Progenitor cell of endocrine pancreas (in vitro differentiated cells): Measurements from ENCODE around the gene FAM181A. TPM values are rescaled to one million over a fixed set of nuclear protein-coding genes. Genes with fewer than 3 reads are reported as not detected.

Source experiments
- DNase-seq: peaks from one replicate; pipeline ENCODE4 v3.0.0; 2021; ENCODE audit warnings: low spot score; ENCODE audit not compliant: unreplicated experiment
- H3K27ac Mint-ChIP-seq: 2 replicates; pipeline ENCODE4 v1.8.0; 2021; ENCODE audit warnings: mild to moderate bottlenecking, moderate library complexity, mixed read lengths
- H3K27me3 Mint-ChIP-seq: 2 replicates; pipeline ENCODE4 v1.8.0; 2021; ENCODE audit warnings: mixed read lengths
- H3K36me3 Mint-ChIP-seq: 2 replicates; pipeline ENCODE4 v1.8.0; 2022; ENCODE audit warnings: mixed read lengths; ENCODE audit not compliant: insufficient read depth
- H3K4me1 Mint-ChIP-seq: 2 replicates; pipeline ENCODE4 v1.8.0; 2021; ENCODE audit warnings: low read depth, mixed read lengths
- H3K4me3 Mint-ChIP-seq: 2 replicates; pipeline ENCODE4 v1.8.0; 2021; ENCODE audit warnings: low read depth, mild to moderate bottlenecking, moderate library complexity, mixed read lengths
- H3K9me3 Mint-ChIP-seq: 2 replicates; pipeline ENCODE4 v1.8.0; 2021; ENCODE audit warnings: low read depth, mixed read lengths
- total RNA-seq: library from RNA; stranded (reverse); gene quantifications from 2 replicates; pipeline ENCODE4 v1.2.1, GENCODE V29; 2021
- TF ChIP-seq, protein P1 (sequence below): fragments of 200-600 bp; sonication (generic); IDR thresholded peaks from one replicate; pipeline ENCODE4 v1.5.0; 2021; ENCODE audit warnings: antibody characterized with exemption, mild to moderate bottlenecking; ENCODE audit not compliant: unreplicated experiment

The FAM181A gene
- total RNA-seq, 1 donor from 2014 or later = not detected

DNA sequence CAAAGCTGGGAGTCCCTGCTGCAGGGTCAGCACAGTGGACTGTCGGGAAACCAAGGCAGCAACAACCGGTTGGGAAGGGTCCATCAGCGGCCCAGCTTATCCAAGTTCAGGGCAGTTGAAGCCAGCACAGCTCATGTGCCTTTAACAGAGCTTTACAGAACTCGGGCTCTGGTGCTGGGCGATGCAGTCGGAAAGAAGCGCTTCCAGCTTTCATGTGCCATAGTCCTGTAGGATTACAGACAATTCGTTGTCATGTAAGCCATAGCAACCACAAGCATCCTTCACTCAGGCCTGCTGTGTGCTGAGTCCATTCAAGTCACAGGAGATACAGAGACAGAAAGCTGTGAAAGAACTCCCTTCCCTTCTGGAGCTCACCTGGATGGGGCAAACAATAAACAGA is 3.5 kb upstream of the FAM181A start:
- no peaks in the 10 kb centered on the region for H3K36me3 Mint-ChIP-seq
- no peak for DNase-seq
- H3K4me3 Mint-ChIP-seq = no peak overlapping the region
- H3K4me1 Mint-ChIP-seq = peaks cover 2% of the 10 kb centered on the region
- peaks cover 5% of the 10 kb centered on the region for H3K9me3 Mint-ChIP-seq
- H3K27me3 Mint-ChIP-seq = peaks cover 2% of the 10 kb centered on the region
- TF ChIP-seq, protein P1, sequence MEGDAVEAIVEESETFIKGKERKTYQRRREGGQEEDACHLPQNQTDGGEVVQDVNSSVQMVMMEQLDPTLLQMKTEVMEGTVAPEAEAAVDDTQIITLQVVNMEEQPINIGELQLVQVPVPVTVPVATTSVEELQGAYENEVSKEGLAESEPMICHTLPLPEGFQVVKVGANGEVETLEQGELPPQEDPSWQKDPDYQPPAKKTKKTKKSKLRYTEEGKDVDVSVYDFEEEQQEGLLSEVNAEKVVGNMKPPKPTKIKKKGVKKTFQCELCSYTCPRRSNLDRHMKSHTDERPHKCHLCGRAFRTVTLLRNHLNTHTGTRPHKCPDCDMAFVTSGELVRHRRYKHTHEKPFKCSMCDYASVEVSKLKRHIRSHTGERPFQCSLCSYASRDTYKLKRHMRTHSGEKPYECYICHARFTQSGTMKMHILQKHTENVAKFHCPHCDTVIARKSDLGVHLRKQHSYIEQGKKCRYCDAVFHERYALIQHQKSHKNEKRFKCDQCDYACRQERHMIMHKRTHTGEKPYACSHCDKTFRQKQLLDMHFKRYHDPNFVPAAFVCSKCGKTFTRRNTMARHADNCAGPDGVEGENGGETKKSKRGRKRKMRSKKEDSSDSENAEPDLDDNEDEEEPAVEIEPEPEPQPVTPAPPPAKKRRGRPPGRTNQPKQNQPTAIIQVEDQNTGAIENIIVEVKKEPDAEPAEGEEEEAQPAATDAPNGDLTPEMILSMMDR = no peak
- H3K27ac Mint-ChIP-seq = no peak overlapping the region

DNA sequence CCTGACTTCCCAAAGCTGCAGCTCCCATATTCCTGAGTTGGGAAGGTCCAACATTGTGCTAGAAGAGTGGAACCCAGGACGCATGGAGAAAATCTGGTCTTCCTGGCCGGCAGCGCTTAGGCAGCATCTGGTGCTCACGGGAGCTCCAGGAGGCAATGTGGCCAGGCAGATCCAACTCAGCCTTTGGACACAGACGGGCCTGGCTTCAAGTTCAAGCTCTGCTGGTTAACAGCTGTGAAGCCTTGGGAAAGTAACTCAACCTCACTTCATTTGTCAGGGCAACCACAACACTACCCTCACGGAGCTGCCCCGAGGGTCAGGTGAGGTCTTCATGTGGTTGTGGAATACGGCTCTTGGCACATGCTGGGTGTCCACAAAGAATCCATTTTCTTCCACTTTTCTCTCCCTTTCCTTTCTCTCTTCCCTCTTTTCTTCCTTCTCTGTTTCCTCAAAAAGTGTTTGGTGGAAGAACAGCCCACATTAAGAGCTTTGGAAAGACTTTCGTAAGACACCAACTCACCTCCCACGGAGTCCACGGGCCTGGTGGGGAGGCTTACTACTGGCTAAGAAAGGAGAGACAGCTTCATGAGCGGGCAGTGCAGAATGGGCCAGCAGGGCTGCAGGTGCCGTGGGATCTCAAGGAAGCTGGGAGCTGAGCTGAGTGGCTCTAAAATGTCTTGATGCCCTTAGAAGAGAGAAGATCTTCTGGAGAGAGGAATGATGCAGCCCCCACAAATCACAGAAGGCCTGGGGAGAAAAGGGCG is 2.4 kb upstream of the FAM181A start:
- H3K27me3 Mint-ChIP-seq = no peaks in the 10 kb centered on the region
- no peak overlapping the region for H3K27ac Mint-ChIP-seq
- DNase-seq = no peak
- peaks cover 1% of the 10 kb centered on the region for H3K9me3 Mint-ChIP-seq
- H3K36me3 Mint-ChIP-seq = no peaks in the 10 kb centered on the region
- TF ChIP-seq, protein P1 = no peak
- H3K4me1 Mint-ChIP-seq = peaks cover 2% of the 10 kb centered on the region
- no peak overlapping the region for H3K4me3 Mint-ChIP-seq

DNA sequence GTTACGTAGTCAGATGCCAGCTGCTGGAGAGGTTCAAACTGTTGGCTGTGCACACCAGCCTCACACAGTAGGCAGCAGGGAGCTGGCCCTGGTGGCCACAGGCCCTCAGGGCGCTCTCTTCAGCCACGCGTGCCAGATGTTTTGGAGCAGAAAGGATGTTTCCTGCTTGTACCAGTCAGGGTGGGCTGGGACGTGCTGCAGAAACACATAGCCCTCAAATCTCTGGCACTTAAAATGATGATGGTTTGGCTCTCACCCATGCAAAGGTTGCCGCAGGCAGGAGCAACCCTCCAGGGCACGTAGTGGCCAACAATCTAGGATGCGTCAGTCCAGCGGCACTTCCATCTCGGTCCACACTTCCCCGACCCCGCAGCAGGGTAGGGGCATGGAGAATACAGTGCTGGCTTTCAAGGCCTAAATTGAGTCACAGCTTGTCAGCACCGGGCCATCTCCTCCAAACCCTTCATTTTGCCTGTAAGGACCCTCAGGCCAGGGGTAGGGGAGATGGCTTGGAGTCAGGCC is 1.7 kb upstream of the FAM181A start:
- Mint-ChIP-seq H3K27ac (no peak overlapping the region), H3K4me1 (peaks cover 2% of the 10 kb centered on the region), H3K4me3 (no peak overlapping the region)

DNA sequence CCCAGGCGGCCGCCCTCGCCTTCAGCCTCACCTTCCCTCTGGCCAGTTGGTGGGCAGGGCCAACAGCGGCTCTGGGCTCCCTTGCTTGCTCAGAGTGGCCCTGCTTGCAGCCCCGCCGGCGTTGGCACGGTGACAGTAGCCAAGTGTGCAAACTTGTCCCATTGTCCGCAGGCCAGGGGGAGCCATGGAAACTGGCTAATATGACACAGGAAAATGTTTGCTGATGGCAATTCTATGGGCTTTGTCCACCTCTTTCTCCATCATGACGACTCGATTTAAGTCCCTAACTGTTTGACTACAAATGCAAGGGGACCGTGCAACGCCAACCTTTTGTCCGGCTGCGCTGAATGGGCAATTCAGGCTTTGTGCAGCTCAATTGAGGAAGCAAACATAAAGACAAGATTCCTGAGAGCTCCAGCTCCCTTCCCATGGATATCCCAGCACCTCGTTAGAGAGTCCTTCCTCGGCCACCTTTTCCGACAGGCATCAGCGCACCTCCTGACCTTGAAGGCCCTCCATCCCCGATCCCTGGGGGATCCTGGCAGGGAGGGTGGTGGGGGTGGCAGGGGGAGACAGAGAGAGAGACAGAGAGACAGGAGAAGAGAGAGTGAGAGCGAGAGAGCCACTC is 785 bp upstream of the FAM181A start:
- Mint-ChIP-seq H3K4me3 (no peak overlapping the region), H3K36me3 (no peaks in the 10 kb centered on the region), H3K4me1 (peaks cover 2% of the 10 kb centered on the region), H3K27me3 (no peaks in the 10 kb centered on the region), H3K27ac (no peak overlapping the region), H3K9me3 (no peaks in the 10 kb centered on the region)
- no peak for DNase-seq
- TF ChIP-seq, protein P1 = no peak

More for the DNA sequence above, 1.7 kb upstream of the FAM181A start:
- Mint-ChIP-seq H3K36me3 (no peaks in the 10 kb centered on the region), H3K27me3 (no peaks in the 10 kb centered on the region), H3K9me3 (no peaks in the 10 kb centered on the region)
- no peak for DNase-seq
- TF ChIP-seq, protein P1 = no peak

DNA sequence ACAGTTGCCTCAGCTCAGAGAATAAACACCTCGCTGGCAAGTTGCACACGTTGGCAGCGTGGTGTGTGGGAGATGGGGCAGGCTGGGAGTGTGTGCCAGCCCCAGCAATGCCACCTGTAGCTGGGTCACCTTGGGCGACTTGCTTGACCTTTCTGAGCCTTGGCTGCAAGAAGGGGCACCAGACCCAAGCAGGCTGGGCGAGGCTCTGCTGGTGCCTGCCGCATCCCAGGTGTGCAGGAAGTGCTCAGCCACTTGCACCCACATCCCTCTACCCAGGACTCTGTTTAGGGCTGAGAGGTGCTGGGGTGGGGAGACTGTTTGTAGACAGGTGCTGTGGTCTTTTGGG is 629 bp downstream of the FAM181A start:
- Mint-ChIP-seq H3K36me3 (no peaks in the 10 kb centered on the region), H3K4me3 (no peak overlapping the region), H3K27me3 (no peaks in the 10 kb centered on the region), H3K27ac (no peak overlapping the region), H3K4me1 (peaks cover 2% of the 10 kb centered on the region), H3K9me3 (no peaks in the 10 kb centered on the region)
- TF ChIP-seq, protein P1 = no peak
- DNase-seq = no peak
